ENCODE results near the gene CCDC190.
"Not testable (repeated sequence)": the region's sequence is repeated elsewhere in the genome, so short reads cannot be mapped to it uniquely, and the experiment has no call there.

Gene CCDC190

DNA sequence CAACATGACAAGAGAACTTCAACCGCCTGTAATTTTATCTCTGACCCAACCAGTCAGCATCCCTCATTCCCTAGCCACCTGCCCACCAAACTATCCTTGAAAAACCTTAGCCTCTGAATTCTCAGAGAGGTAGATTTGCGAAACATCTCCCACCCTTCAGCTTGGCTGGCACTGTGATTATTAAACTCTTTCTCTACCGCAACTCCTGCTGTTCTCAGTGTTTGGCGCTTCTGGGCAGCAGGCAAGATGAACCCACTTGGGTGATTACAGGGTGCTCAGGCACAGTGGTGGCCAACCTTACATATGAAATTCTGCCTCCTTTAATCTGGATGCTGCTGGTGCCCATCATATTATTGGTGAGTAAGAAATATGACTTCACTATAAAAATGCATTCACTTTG lies 22.1 kb downstream of the CCDC190 start:
- DNase-seq (ENCODE audit: low read depth in 2 of 3, low spot score in 2 of 3): no peak

GRCh38 chr1:162835157-162835899 lies 25.6 kb downstream of the CCDC190 start:
- DNase-seq (ENCODE audit: low read depth in 2 of 3, low spot score in 2 of 3): no peak

DNA sequence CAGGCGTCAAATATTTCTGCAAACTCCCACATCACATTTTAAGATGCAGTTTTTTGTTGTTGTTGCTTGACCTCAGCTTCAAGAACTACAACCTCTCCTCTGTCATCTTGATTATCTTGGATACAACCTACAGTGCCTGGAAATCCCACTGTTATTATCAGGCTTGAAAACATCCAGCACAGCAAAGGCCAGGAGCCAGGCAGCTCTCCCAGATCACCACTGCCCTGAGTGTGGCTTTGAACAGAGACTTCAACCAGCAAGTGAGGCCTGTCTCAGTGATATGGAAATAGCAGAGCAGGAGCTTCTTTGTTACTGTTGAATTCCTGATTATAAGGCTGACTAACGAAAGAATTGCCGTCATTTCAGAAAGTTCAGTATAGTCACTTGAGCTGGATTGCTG lies 28.5 kb downstream of the CCDC190 start:
- no peak for DNase-seq (ENCODE audit: low read depth in 2 of 3, low spot score in 2 of 3)

DNA sequence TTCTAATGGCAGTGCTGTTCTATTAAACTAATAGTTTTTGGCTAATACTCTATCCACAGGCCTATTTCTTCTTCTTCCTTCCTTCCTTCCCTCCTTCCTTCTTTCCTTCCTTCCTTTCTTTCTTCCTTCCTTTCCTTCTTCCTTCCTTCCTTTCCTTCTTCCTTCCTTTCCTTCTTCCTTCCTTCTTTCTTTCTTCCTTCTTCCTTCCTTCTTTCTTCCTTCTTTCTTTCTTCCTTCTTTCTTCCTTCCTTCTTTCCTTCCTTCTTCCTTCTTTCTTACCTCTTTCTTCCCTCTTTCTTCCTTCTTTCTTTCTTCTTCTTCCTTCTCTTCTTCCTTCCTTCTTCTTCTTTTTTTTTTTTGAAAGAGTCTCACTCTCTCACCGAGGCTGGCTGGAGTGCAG lies 31.7 kb downstream of the CCDC190 start:
- no peak for DNase-seq (ENCODE audit: low read depth in 2 of 3, low spot score in 2 of 3)

- DNase-seq (ENCODE audit: low read depth in 2 of 3, low spot score in 2 of 3): no peak
These were observed 37.0 kb downstream of the CCDC190 start for GRCh38 chr1:162823771-162824525.

GRCh38 chr1:162823231-162823630 lies 37.7 kb downstream of the CCDC190 start:
- no peak for DNase-seq (ENCODE audit: low read depth in 2 of 3, low spot score in 2 of 3)

DNA sequence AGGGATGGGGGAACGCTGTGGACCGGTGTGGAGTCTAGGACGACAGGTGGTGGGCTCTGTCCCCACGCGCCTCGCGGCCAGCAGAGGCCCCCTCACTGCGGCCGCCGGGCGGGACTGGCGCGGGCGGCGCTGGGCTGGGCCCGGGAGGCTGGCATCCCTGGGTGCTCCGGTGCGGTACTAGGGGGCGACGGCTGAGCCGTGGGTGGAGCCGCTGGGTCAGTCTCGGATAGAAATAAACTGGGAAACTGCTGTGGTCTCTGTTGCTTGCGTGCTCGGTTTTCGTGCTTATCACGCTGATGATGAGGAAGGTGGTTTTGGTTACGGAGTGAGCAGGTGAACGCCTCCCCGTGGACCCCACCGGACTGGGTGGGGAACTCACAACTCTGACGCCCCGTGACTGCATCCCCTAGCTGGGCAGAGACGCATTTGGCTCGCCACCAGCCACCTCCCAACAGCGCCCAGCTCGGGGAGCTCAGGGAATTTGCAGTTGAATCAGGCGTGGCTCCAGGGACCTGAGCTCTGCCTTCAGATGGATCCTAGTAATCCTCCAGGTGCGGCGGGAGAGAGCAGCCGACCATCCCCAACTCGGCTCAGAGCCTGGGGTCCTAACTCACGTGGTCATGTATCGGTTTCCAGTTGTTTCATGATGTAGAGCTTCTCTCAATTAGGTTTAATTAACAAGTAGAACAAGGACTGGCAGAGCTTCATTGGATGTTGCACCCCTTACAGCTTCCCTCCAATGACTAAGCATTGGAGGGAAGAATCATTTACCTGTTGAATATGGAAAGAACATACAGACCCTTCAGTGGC lies 38.4 kb downstream of the CCDC190 start:
- DNase-seq (ENCODE audit: low read depth in 2 of 3, low spot score in 2 of 3): peak in 1 of 3 experiments; percentile 2

DNA sequence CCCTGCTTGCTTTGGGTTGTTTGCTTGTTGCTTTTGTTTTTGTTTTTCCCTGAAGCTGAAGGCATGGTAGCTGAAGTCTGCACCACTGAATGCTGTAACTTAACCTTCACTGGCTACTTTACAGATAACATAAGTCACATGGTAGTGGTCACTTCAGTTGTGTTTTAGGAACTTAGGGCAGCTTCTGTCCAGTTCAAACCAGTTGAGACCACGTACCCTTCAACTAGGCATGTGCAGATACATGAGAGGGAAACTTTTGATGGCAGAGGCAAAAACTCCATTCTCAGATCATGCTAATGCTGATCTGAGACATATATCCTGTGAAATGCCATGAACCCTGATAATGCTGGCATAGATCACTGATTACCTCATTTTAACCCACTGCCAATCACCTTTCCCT lies 42.3 kb downstream of the CCDC190 start:
- DNase-seq (ENCODE audit: low read depth in 2 of 3, low spot score in 2 of 3): not testable (repeated sequence)

GRCh38 chr1:162818136-162818535 lies 42.8 kb downstream of the CCDC190 start:
- not testable (repeated sequence) for DNase-seq (ENCODE audit: low read depth in 2 of 3, low spot score in 2 of 3)

GRCh38 chr1:162812357-162812756 lies 48.6 kb downstream of the CCDC190 start:
- not testable (repeated sequence) for DNase-seq (ENCODE audit: low read depth in 2 of 3, low spot score in 2 of 3)

GRCh38 chr1:162807503-162807902 lies 53.5 kb downstream of the CCDC190 start:
- not testable (repeated sequence) for DNase-seq (ENCODE audit: low read depth in 2 of 3, low spot score in 2 of 3)
